ENCODE measurements around the gene KRTAP2-3. TPM values are rescaled to one million over a fixed set of nuclear protein-coding genes. Genes with fewer than 3 reads are reported as not detected.

Gene KRTAP2-3
- total and polyA plus RNA-seq, 2 of the 4 experiments (the other 2 are of a cell fraction), result 1.4 to 35.2 TPM

GRCh38 chr17:41024697-41025096 lies 35.2 kb downstream of the KRTAP2-3 start:
- Histone ChIP-seq H3K4me2 (ENCODE audit: low read depth, low read length) (no peak overlapping the region), H3K56ac (ENCODE audit: extremely low read depth, insufficient read depth, low read length) (no peak overlapping the region), H2BK15ac (ENCODE audit: low read depth, low read length) (no peak overlapping the region; the same call in 2 of the 3 replicates), H2AK9ac (replicated peaks; ENCODE audit: low read depth, low read length, poor library complexity) (no peak overlapping the region), H3K36me3 (ENCODE audit: control insufficient read depth, insufficient read depth, low read length) (no peaks in the 10 kb centered on the region), H3K23ac (ENCODE audit: low read depth, low read length) (no peak overlapping the region), H3K9me3 (ENCODE audit: control insufficient read depth, insufficient read depth, low read length) (no peaks in the 10 kb centered on the region; the same call in 1 of the 2 replicates), H2BK120ac (ENCODE audit: low read depth, low read length) (0 out of 2 replicates have a peak overlapping the region, but pooled peaks have one; percentile 3), H2BK20ac (ENCODE audit: low read depth, low read length) (peak overlapping the region; percentile 13; the same call in 1 of the 2 replicates), H3K27ac (ENCODE audit: insufficient read depth, low read length) (no peak overlapping the region), H2AK5ac (ENCODE audit: low read depth, low read length) (no peak overlapping the region), H4K8ac (ENCODE audit: low read depth in 2 of 2, low read length in 2 of 2) (peak overlapping the region; percentile 10 to 24; a peak in 1 of 4 replicates), H3K4ac (ENCODE audit: low read depth, low read length) (0 out of 2 replicates have a peak overlapping the region, but pooled peaks have one; percentile 3), H4K91ac (ENCODE audit: insufficient read depth, low read depth, low read length) (no peak overlapping the region), H3K18ac (ENCODE audit: low read depth, low read length) (no peak overlapping the region; the same call in 1 of the 2 replicates), H4K5ac (ENCODE audit: low read depth, low read length) (no peak overlapping the region; the same call in 1 of the 2 replicates), H3K9ac (ENCODE audit: low read depth, low read length) (no peak overlapping the region), H3K14ac (replicated peaks; ENCODE audit: low read depth, low read length) (no peak overlapping the region; the same call in 1 of the 2 replicates), H4K20me1 (ENCODE audit: insufficient read depth, low read length) (no peaks in the 10 kb centered on the region), H3K9me1 (ENCODE audit: insufficient read depth, low read length) (peaks cover 7% of the 10 kb centered on the region), H2AFZ (replicated peaks; ENCODE audit: low read length, poor library complexity) (no peak overlapping the region), H3K4me3 (ENCODE audit: insufficient read depth, low read depth, low read length) (no peak overlapping the region), H3K79me1 (ENCODE audit: low read depth in 1 of 2, low read length in 2 of 2) (no peaks in the 10 kb centered on the region), H3K27me3 (ENCODE audit: control insufficient read depth, insufficient read depth, low read length) (no peaks in the 10 kb centered on the region), H3K4me1 (ENCODE audit: control insufficient read depth, insufficient read depth, low read length) (peaks cover 9% of the 10 kb centered on the region), H2BK5ac (ENCODE audit: low read depth, low read length, poor library complexity, severe bottlenecking) (peak overlapping the region; percentile 14)
- intact Hi-C loops (cut with micrococcal nuclease) (no loop called here), in situ Hi-C loops (cut with MboI; ENCODE audit: low sequenced_read_pairs) (no loop called here), dilution Hi-C loops (cut with HindIII; ENCODE audit: low sequenced_read_pairs, unreplicated experiment) (no loop called here)
- BruUV-seq (replicated peaks), result no TSS peak
- ChIA-PET CTCF (interaction anchor here (1.3 kb wide), 1 partner anchor 44 kb away, joined by 3 read pairs; no protein-coding TSS in a partner anchor), POLR2A (ENCODE audit: unreplicated experiment) (no interaction called here)
- WGBS, 2 experiments (ENCODE audit: extremely low coverage in 2 of 2, insufficient read length in 1 of 2), result 100% methylated on average over 2 of the region's 3 CpGs; no CpG with 5 or more reads in 1 of the 2 experiments
- DNase-seq, result peak; percentile 14
- ATAC-seq (ENCODE audit: low read depth), result no peak
- TF ChIP-seq MAZ (IDR thresholded peaks at IDR 0.05; ENCODE audit: borderline replicate concordance, low read depth, low read length) (no peak), ELK1 (IDR thresholded peaks at IDR 0.05; ENCODE audit: borderline replicate concordance, low read depth, low read length) (no peak), MAFK (IDR thresholded peaks at IDR 0.05; ENCODE audit: low read depth, low read length) (no peak), USF2 (IDR thresholded peaks at IDR 0.05; ENCODE audit: low read depth, low read length) (no peak), SMC3 (IDR thresholded peaks at IDR 0.05; ENCODE audit: low read depth, low read length) (no peak), RCOR1 (IDR thresholded peaks at IDR 0.05; ENCODE audit: insufficient replicate concordance, low read length) (no peak), POLR2A (IDR thresholded peaks at IDR 0.05; ENCODE audit: low read depth, low read length) (no peak), CTCF (conservative IDR thresholded peaks at IDR 0.05; ENCODE audit: low read depth, low read length) (no peak), NFE2L2 (IDR thresholded peaks at IDR 0.05; ENCODE audit: low read depth, low read length) (no peak), CHD1 (IDR thresholded peaks at IDR 0.05; ENCODE audit: low read depth, low read length) (no peak), MXI1 (IDR thresholded peaks at IDR 0.05; ENCODE audit: borderline replicate concordance, low read depth, low read length) (no peak), FOS (IDR thresholded peaks at IDR 0.05; ENCODE audit: low read depth, low read length) (no peak), CEBPB (IDR thresholded peaks at IDR 0.05; ENCODE audit: low read depth, low read length) (no peak), BHLHE40 (IDR thresholded peaks at IDR 0.05; ENCODE audit: low read depth, low read length) (no peak), RFX5 (IDR thresholded peaks at IDR 0.05; ENCODE audit: low read depth, low read length) (no peak), RAD21 (IDR thresholded peaks at IDR 0.05; ENCODE audit: low read length) (no peak)
